Stimulated activated CD4-positive, alpha-beta T cell treated with anti-CD3 and anti-CD28 coated beads, Interleukin-15, amount 100 ng/mL, for 1 hour (primary cell): ENCODE results near the gene LTF.
"Not testable (repeated sequence)": the region's sequence is repeated elsewhere in the genome, so short reads cannot be mapped to it uniquely, and the experiment has no call there.

ENCODE experiments used
- DNase-seq, 2 donors: peaks; one replicate each; pipeline ENCODE4 v3.0.0-alpha.2; 2020; ENCODE audit warnings: low read depth in 1 of 2, low spot score in 1 of 2

Gene LTF

DNA sequence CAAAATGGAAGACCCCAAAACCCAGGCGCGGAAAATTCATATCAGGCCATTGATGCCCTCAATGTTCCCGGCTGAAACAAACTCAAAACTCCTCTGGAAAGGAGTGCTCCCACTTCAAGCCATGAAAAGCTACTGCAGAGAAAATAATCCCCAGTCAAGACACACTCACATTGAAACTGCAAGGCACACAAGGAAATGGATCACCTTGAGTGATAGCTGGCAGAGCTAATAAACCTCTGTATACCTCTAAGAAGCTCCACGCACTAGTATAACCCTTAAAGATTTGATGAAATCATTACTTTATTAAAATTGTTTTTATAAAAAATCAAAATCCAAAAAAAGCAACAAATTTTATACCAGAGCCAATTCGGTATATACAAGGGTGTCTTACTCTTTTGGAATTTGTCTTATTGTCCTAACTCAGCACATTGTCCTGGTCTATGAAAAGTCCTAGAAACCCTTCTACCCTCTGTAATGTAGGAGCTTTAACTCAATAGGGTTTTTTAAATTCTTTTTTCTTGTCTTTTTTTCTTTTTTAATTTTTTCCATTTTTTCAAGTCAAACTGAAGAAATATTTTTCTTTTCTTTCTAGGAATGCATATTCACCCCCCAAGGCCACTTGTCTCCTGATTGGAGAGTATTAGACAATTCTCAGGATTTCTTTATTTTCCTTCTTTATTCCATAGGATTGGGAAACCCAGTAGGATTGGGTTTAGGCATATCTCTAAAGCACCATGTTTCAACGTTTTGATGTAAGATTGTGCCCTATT lies 66.3 kb downstream of the LTF start:
- no peak for DNase-seq

- no peak for DNase-seq
Observed at GRCh38 chr3:46397111-46397510, 67.6 kb downstream of the LTF start.

DNA sequence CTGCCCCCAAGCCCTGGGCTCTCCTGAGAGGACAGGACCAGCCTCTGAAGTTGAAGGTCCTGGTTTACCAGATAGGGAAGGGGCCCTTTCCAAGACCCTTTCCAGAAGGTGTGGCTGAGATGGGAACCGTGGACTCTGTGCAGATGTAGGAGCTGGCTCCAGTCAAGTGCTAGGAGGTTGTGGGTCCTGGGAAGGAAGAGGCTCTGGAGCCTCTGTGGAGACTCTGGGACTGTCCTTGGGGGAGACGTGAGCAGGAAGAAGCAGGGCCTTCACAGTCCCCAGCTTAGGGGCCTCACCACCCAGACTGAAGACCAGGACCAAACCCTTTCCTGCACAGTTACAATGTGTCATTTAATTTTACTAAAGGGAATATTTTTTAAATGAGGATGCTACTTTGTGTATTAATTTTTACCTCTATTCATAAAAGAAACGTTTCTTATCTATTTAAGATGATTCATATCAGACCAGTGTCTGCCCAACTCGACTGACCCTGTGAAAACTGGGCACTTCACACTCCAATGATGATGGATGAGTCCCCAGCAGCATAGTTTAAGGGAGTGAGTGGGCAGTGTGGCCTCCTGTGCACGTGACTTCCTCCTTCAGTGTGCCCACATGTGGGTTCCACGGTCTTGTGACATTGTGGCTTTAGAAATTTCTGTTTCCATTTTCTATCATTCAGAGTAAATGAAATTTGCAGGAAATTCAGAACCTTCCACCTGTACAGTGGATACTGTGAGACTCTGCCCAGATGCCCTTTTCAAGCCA lies 68.8 kb downstream of the LTF start:
- DNase-seq, result no peak

DNA sequence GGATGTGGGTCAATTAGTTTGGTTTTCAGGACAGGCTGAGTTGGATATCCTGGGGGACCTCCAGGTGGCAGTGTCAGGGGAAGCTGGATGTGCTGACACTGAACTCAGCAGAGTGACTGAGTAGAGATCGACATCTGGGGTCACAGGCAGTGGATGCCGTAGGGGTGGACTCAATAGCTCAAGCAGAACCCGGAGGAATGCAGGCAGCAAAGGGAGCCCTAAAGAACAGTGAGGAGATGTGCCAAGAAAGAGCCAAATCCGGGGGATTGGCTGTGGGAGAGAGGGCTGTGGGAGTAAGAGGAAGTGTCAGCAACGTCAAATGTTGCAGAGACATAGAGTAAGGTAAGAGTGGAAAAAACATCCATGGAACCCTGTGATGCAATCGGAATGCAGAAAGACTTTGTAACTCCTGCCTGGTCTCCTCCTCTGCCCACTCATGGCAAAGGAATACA lies 69.5 kb downstream of the LTF start:
- DNase-seq, result no peak

DNA sequence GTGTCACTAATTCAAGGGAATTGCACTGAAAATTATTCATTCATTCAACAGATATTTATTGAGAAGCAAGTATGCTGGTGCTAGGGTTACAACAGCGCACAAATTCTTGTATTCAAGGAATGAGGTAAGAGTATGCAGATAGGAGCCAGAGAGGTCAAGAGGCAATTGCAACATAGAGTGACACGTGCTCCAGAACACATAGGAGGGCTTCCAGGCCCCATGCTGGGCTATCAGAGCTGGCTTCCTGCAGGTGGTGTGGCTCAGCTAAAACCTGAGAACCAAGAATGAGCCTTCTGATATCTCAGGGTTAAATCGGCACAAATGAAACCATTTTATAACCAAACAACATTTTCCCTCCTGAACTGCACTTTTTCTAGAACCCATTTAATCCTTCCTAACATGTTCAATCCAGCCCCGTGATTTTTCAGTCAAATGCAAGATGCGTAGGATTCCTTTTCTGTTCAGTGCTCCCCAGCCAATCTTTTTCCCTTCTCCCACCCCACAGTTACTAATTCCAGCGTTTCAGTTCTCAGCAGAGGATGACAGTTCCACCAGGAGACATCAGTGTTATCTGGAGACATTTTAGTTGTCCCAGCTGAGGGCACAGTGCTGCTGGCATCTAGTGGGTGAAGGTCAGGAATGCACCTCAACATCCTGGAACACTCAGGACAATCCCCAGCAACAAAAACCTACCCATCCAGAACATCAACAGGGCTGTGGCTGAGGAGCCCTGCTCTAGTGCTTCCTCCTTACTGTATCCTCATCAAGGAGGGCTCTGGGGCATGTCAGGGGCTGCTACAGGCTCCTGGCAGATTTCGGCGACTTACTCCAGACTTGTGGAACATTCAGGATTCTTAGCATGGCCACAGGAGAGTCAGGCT lies 70.9 kb downstream of the LTF start:
- no peak for DNase-seq

DNA sequence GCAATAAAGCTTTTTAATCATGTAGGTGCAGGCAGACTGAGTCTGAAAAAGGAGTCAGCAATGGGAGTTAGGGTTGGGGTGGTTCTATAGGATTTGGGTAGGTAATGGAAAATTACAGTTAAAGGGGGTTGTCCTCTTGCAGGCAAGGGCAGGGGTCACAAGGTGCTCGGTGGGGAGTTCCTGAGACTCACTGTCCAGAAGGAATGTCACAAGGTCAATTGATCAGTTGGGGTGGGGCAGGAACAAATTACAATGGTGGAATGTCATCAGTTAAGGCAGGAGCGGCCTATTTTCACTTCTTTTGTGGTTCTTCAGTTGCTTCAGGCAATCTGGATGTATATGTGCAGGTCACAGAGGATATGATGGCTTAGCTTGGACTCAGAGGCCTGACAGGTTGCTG lies 71.7 kb downstream of the LTF start:
- no peak for DNase-seq

DNA sequence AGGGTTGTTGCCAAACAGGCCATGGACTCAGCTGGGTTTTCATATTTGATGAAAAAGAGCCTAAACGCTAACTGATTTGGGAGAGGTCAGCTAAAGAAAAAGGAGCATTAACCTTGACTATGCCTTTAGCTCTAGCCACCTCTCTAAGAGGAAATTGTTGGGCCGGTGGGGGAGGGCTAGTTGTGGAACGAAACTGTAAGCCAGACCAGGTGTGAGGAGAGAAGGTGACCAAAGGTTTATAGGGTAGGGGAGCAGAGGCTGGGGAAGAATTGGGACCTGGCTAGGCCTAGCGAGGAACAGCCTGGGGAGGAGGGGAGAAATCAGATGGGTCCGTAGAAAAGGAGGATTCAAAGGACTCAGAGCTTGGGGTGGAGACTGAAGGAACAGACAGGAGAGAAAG lies 73.2 kb downstream of the LTF start:
- not testable (repeated sequence) for DNase-seq

DNA sequence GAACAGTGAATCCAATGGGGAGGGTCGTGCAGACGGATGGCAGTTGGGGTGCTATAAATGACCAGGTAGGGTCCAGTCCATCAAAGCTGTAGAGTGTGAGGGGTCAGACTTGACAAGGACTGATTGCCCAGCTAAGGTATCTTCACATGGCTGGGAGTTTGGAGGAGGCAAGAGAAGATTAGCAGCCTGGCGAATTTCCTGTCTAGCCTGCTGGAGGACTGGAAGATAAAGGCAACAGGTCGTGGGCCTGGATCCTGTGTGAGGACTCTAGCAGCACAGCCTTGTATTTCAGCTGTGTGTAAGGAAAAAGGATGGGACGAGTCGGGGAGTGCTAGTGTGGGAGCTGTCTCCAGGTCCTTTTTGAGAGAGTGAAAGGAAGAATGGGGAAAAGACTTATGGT lies 75.4 kb downstream of the LTF start:
- DNase-seq, result no peak

DNA sequence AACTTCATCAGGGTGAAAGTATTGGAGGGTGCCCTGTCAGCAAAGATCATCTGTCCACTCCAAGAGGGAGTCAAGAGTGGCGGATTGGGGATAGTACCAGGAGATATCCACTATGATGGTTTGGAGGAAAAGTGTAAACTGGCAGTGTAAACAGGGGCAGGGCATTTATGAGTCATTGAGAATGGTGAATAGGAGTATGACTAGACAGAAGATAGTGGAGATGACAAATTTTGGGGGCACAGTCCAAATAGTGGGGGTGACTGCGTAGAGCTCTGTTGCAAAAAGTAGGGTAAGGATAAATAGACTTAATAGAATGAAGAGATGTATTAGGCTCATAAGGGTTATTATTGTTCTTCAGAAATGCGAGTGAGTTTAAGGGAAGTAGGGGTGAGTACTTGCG lies 75.9 kb downstream of the LTF start:
- not testable (repeated sequence) for DNase-seq

DNA sequence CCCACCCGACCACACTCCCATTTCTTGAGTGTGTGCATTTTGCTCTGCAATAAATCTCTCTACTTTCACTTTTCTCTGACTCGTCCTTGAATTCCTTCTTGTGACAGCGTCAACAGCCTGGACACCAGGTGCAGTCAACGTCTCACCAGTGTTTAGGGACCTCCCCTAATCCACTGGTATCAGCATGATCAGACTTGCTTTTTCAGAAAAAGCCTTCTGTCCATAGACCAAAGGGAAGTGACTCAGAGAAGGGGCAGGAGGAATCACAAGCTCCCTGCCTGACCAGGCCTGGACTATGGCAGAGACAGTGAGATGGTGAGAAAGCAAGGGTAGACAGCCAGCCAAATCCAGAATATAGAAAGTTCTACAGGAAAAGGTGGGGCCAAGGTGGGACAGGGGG lies 78.5 kb downstream of the LTF start:
- no peak for DNase-seq
